ENCODE measurements around the gene RHBDL1.

- TF ChIP-seq CTCF (IDR thresholded peaks at IDR 0.05): no peak
- TF ChIP-seq POLR2AphosphoS5 (IDR thresholded peaks at IDR 0.05): no peak
Observed at GRCh38 chr16:681746-682427, 6.4 kb downstream of the RHBDL1 start.
